Mucosa of stomach (tissue), 1 donor: Measurements from ENCODE around the gene LAMC3.

ENCODE experiments used
- H3K27me3 ChIP-seq: one replicate; pipeline ENCODE4 v1.7.0; 2013; ENCODE audit warnings: mild to moderate bottlenecking, low read length; ENCODE audit not compliant: control insufficient read depth, insufficient read depth
- H3K36me3 ChIP-seq: one replicate; pipeline ENCODE4 v1.7.0; 2013; ENCODE audit warnings: low read length; ENCODE audit not compliant: control insufficient read depth, insufficient read depth
- H3K4me1 ChIP-seq: one replicate; pipeline ENCODE4 v1.7.0; 2013; ENCODE audit warnings: mild to moderate bottlenecking, low read length; ENCODE audit not compliant: control insufficient read depth, insufficient read depth
- H3K4me3 ChIP-seq: one replicate; pipeline ENCODE4 v1.7.0; 2013; ENCODE audit warnings: low read length
- H3K9ac ChIP-seq: one replicate; pipeline ENCODE4 v1.7.0; 2013; ENCODE audit warnings: mild to moderate bottlenecking, low read length, moderate library complexity
- H3K9me3 ChIP-seq: one replicate; pipeline ENCODE4 v1.7.0; 2013; ENCODE audit warnings: mild to moderate bottlenecking, low read length, moderate library complexity; ENCODE audit not compliant: control insufficient read depth
- donor health status: Pancreatic carcinoma.

The LAMC3 gene

DNA sequence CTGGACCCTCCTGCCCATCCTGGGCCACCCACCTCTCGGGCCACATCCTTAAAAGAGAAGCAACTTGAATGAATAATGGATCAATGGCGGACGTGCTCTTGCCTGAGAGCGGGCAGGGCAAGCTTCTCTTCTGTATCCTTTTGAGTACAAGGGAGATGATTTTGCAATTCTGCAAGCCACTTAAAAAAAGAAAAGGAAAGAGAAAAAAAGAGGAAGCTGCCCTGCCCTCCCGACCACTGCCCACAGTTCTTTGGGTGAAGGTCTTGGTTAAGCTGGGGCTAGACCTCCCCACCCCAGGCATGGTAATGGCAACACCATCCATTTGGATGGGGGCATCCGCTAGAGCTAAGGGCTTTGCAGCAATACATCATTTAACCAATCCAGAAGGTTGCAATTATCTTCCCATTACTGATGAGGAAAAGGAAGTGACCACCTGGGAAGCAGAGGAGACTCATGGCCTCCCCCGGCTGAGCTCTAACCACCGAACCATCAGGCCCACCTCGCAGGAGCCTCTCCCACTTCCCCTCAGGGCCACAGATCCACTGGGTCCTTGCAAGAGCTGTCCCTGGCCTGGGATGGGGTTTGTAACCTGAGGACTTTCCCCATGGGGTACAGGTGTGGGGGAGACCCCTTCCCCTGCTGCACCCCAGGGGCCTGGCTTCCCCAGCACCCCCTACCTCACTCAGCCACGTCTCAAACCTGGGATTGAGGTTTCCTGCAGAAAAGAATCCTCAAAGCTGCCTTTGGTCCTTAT is 27.8 kb upstream of the LAMC3 start:
- no peak overlapping the region for H3K9ac ChIP-seq
- peaks cover 7% of the 10 kb centered on the region for H3K27me3 ChIP-seq
- H3K4me3 ChIP-seq = no peak overlapping the region
- no peaks in the 10 kb centered on the region for H3K36me3 ChIP-seq
- no peaks in the 10 kb centered on the region for H3K4me1 ChIP-seq
- H3K9me3 ChIP-seq = no peaks in the 10 kb centered on the region

DNA sequence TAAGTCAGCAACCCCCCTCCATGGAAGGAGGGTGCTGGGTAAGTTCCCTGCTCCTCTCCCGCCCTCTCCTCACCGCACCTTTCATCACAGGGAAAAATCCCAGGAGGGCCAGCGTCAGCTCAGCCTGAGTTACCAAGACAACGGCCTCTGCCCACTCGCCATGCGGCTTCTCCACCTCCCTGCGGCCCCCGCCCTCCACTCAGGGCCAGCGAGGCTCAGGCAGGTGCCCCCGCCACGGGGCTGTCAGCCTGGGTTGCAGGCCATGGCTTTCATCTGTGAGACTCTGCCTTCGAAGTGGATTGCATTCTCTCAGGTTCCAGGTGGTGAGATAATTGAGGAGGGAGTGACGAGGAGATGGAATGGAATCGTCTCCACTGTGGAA is 27.2 kb upstream of the LAMC3 start:
- Histone ChIP-seq H3K4me1 (no peaks in the 10 kb centered on the region), H3K9me3 (no peaks in the 10 kb centered on the region), H3K9ac (no peak overlapping the region), H3K4me3 (no peak overlapping the region), H3K27me3 (peaks cover 13% of the 10 kb centered on the region), H3K36me3 (no peaks in the 10 kb centered on the region)

DNA sequence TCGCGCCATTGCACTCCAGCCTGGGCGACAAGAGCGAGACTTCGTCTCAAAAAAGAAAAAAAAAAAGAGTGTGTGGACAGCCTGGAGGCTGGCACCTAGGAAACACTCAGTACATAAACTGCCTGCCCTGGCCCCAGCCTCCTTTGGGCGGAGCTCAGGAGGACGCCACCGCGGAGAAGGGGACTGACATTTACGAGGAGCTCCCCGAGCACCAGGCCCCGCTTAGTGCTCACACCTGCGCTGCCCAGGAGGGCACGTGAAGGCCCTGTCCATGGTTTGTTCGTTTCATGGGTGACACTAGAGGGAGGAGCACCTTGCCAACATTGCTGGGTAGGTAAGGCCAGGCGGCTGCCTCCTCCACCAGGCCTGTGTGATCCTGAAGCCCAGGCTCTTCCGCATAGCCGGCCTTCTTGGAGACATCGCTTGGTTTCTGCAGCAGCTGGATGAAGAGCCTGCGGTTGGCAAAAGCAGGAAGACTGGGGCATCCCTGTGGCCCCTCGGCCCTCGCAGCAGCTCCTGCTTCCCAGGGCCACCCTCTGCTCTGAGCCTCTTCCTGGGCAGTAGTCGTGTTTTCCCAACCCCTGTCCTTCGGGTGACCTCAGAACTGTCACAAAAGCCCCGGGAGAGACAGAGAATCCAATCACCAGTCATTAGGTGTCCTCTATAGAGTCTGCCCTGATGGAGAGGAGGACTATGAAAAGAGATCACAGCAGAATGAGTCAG is 26.2 kb upstream of the LAMC3 start:
- Histone ChIP-seq H3K36me3 (no peaks in the 10 kb centered on the region), H3K4me1 (no peaks in the 10 kb centered on the region), H3K27me3 (peaks cover 15% of the 10 kb centered on the region), H3K9me3 (no peaks in the 10 kb centered on the region), H3K9ac (no peak overlapping the region), H3K4me3 (no peak overlapping the region)

DNA sequence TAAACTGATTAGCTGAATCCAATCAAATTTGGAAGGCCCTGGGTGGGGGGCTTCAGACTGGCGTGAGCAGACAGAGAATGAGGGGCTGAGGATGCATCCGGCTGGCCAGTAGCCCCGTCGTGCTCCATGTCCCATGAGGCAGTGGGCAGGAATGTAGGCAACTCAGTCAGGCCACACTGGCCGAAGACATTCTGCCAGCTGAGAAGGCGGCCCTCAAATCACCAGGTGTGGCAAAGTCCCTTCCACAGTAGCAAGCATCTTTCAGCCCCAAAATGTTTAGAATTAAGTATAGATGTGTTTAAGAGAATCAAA is 25.7 kb upstream of the LAMC3 start:
- Histone ChIP-seq H3K9me3 (no peaks in the 10 kb centered on the region), H3K36me3 (no peaks in the 10 kb centered on the region), H3K27me3 (peaks cover 16% of the 10 kb centered on the region), H3K4me3 (no peak overlapping the region), H3K9ac (no peak overlapping the region), H3K4me1 (no peaks in the 10 kb centered on the region)

DNA sequence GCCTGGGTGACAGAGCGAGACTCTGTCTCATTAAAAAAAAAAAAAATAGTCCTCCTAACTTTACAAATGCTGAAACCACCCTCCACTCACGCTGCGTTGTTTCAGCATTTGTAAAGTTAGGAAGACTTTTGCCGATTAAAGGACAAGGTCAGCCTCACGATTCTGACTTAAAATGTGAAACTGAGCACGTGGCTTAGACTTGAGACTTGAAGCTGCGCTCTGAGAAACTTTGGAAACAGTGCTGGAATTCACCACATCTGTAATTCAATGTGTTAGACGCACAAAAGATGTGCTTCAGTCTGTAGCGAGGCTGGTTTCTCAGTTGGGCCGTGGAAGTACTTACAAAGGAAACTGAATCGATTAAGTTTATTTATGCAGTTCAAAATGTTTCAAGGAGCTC is 25.0 kb upstream of the LAMC3 start:
- H3K36me3 ChIP-seq = no peaks in the 10 kb centered on the region
- H3K4me3 ChIP-seq = no peak overlapping the region
- H3K4me1 ChIP-seq = no peaks in the 10 kb centered on the region
- H3K27me3 ChIP-seq = peaks cover 18% of the 10 kb centered on the region
- no peak overlapping the region for H3K9ac ChIP-seq
- no peaks in the 10 kb centered on the region for H3K9me3 ChIP-seq

DNA sequence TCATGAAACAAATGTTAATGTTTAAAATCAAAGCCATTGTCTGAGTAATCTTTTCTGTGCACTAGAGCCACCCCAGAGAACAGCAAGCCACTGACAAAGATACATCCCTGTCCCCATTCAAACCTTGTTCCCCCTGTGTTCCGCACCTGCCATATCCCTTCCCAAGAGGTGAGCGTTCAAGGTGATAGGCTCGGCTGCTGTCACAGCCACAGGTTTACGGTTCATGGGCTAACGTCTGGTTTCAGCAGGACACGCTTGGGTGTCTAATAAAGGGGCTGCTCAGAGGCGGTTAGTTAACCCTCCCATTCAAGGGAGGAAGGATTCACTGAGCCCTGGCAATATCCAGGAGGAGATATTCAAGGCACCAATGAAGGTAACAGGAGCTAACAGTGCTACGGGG is 24.5 kb upstream of the LAMC3 start:
- Histone ChIP-seq H3K9ac (no peak overlapping the region), H3K4me1 (no peaks in the 10 kb centered on the region), H3K36me3 (no peaks in the 10 kb centered on the region), H3K4me3 (no peak overlapping the region), H3K27me3 (peaks cover 18% of the 10 kb centered on the region), H3K9me3 (no peaks in the 10 kb centered on the region)

DNA sequence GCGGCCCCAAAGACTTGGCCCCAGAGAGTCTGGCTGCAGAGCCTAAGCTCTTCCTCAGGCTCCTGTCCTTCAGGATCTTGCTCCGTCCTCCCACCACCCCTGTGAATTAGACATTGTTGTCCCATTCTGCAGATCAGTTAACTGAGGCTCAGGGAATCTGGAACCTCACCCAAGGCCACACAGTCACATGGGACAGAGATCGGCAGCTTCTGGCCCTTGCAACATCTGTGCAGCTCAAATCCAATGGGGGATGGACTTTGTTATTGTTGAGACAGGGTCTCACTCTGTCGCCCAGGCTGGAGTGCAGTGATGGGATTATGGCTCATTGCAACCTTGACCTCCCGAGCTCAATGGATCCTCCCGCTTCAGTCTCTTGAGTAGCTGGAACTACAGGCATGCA is 23.9 kb upstream of the LAMC3 start:
- no peaks in the 10 kb centered on the region for H3K4me1 ChIP-seq
- H3K9me3 ChIP-seq = no peaks in the 10 kb centered on the region
- peaks cover 18% of the 10 kb centered on the region for H3K27me3 ChIP-seq
- no peaks in the 10 kb centered on the region for H3K36me3 ChIP-seq
- H3K9ac ChIP-seq = no peak overlapping the region
- H3K4me3 ChIP-seq = no peak overlapping the region

DNA sequence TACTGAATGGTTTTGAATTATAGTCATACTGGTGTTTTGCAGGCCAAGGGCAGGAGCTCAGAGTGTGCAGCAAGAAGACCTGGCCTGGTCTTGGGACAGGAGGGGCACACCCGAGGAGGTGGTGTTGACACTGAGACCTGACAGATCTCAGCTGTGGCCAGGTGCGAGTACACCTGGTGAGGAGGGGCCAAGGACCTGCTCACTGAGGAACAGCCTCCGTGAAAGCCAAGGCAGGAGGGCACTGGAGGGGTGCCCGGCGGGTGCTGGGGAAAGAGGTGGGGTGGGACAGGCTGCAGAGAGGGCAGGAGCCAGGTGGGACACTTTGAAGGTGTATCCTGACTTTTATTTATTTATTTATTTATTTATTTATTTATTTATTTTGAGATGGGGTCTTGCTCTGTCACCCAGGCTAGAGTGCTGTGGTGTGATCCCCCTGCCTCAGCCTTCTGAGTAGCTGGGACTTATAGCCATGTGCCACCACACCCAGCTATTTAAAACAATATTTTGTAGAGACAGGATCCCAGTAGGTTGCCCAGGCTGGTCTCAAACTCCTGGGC is 23.3 kb upstream of the LAMC3 start:
- H3K27me3 ChIP-seq = peaks cover 18% of the 10 kb centered on the region
- no peaks in the 10 kb centered on the region for H3K9me3 ChIP-seq
- no peaks in the 10 kb centered on the region for H3K36me3 ChIP-seq
- no peak overlapping the region for H3K9ac ChIP-seq
- H3K4me3 ChIP-seq = no peak overlapping the region
- no peaks in the 10 kb centered on the region for H3K4me1 ChIP-seq

DNA sequence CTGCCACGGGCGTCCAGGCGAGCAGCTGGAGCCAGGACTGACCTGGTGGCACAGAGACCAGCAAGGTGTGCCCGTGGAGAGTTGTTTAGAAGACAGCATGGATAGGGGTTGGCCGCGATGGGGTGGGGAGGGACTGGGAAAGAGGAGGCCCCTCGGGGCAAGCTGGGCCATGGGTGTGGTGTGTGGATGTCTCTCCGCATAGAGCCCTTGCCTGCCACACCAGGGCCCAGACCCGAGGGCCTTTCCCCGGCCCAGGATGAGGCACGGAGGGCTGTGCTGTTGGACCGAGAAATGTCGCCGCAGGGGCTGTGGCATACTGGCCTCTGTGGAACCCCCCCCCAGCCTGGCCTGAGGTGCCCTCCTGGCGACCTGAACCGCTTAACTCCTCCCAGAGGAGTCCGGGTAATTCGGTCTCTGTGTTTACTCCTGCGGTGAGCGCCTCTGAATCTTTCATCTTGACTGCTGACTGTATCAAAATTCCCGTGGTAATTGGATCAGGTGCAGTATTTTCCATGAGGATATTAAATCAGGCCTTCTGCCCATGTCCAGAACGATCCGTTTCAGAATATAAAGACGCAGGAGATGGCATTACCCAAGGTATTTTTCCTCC is 22.5 kb upstream of the LAMC3 start:
- Histone ChIP-seq H3K9ac (no peak overlapping the region), H3K4me1 (no peaks in the 10 kb centered on the region), H3K4me3 (no peak overlapping the region), H3K9me3 (no peaks in the 10 kb centered on the region), H3K36me3 (no peaks in the 10 kb centered on the region), H3K27me3 (peaks cover 23% of the 10 kb centered on the region)

DNA sequence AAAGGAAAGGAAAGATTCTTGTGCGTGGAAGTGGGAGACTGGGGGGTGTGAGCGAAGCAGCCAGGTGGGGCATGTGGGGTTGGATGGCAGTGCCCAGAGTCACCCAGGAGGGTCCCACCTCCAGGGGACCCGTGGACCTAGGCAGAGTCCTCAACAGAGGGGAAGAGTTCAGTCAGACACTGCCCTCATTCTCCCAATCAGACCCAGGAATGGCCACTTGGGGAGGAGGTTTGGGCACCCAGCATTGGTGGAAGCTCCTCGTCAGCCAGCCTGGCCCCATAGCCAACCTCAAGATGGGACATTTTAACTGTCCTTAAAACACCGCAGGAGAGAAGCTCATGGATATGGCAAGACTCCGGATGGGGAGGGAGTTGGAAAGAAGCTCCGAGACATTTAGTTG is 21.9 kb upstream of the LAMC3 start:
- Histone ChIP-seq H3K9me3 (no peaks in the 10 kb centered on the region), H3K4me1 (no peaks in the 10 kb centered on the region), H3K4me3 (no peak overlapping the region), H3K36me3 (no peaks in the 10 kb centered on the region), H3K9ac (no peak overlapping the region), H3K27me3 (peaks cover 25% of the 10 kb centered on the region)

DNA sequence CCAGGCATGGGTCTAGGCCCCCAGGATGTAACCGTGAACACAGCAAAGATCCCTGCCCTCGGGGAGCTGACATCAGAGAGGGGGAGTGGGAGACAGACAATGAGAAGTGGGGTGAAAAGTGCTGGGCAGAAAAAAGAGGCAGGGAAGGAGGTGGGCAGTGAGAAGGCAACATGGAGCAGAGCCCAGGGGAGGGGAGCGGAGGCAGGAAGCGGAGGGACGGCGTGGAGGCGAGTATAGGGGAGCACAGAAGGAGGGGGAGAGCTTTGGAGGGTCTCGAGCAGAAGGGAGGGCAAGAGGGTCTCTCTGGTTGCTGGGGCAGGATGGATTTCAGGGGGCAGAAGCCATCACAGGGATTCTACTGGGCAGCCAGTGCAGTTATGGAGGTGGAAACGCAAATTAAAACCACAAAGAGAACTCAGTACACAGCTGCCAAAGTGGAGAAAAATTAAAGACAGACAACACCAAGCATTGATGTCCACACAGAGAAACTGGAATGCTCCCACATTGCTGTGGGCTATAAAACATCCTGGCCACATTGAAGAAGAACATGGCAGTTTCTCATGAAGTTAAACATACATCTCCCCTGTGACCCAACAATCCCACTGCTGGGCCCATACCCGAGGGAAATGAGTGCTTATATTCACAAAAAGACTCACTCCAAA is 21.1 kb upstream of the LAMC3 start:
- Histone ChIP-seq H3K27me3 (peaks cover 25% of the 10 kb centered on the region), H3K9ac (no peak overlapping the region), H3K4me1 (no peaks in the 10 kb centered on the region), H3K4me3 (no peak overlapping the region), H3K36me3 (no peaks in the 10 kb centered on the region), H3K9me3 (no peaks in the 10 kb centered on the region)

DNA sequence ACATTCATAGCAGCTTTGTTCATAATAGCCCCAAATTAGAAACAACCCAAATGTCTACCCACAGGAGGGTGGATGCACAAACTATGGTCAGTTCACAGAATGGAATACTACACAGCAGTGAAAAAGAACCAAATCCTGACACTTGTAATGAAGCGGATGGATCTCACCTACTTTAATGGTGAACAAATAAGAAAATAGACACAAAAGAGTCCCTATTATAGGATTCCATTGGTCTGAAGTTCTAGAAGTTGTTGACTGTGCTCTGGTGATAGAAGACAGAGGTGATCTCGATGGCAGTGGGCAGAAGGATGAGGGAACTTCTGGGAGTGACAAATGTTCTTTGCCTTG is 20.6 kb upstream of the LAMC3 start:
- Histone ChIP-seq H3K9me3 (no peaks in the 10 kb centered on the region), H3K4me3 (no peak overlapping the region), H3K27me3 (peaks cover 25% of the 10 kb centered on the region), H3K4me1 (no peaks in the 10 kb centered on the region), H3K9ac (no peak overlapping the region), H3K36me3 (no peaks in the 10 kb centered on the region)
